Nephron progenitor cell (in vitro differentiated cells): ENCODE measurements around the gene TMEM107.
A peak's percentile ranks its signal among the peaks of the same experiment; 100 is the strongest.

Experiments
- DNase-seq: peaks from one replicate; pipeline ENCODE4 v3.0.0; 2021
- H3K27ac Mint-ChIP-seq: 2 replicates; pipeline ENCODE4 v1.8.0; 2021; ENCODE audit warnings: mild to moderate bottlenecking, moderate library complexity, mixed read lengths
- H3K27me3 Mint-ChIP-seq: 2 replicates; pipeline ENCODE4 v1.8.0; 2021; ENCODE audit warnings: mild to moderate bottlenecking, low read depth, mixed read lengths; ENCODE audit not compliant: poor library complexity
- H3K36me3 Mint-ChIP-seq: 2 replicates; pipeline ENCODE4 v1.8.0; 2021; ENCODE audit warnings: low read depth, mixed read lengths
- H3K4me1 Mint-ChIP-seq: 2 replicates; pipeline ENCODE4 v1.8.0; 2021; ENCODE audit warnings: mixed read lengths
- H3K4me3 Mint-ChIP-seq: 2 replicates; pipeline ENCODE4 v1.8.0; 2021; ENCODE audit warnings: mild to moderate bottlenecking, moderate library complexity, mixed read lengths
- H3K9me3 Mint-ChIP-seq: 2 replicates; pipeline ENCODE4 v1.8.0; 2021; ENCODE audit warnings: mild to moderate bottlenecking, moderate library complexity, mixed read lengths
- CTCF ChIP-seq: fragments of 200-600 bp; sonication (generic); IDR thresholded peaks from 2 replicates; pipeline ENCODE4 v1.5.0; 2021; ENCODE audit warnings: antibody characterized with exemption

TMEM107 gene

GRCh38 chr17:8189711-8190477 lies 13.7 kb upstream of the TMEM107 start, which contains the start of gene BORCS6:
Gene BORCS6, minus strand, starts transcription at chr17:8190180. Its CDS starts 40 bp downstream, at chr17:8190140.
- peak; percentile 89 for DNase-seq
- H3K9me3 Mint-ChIP-seq = no peaks in the 10 kb centered on the region
- peaks cover 4% of the 10 kb centered on the region for H3K27me3 Mint-ChIP-seq
- H3K4me3 Mint-ChIP-seq = peak within 1 kb of the TSS; percentile 37
- no peak within 1 kb of the TSS for H3K27ac Mint-ChIP-seq
- TF ChIP-seq CTCF = no peak
- no peaks in the 10 kb centered on the region for H3K36me3 Mint-ChIP-seq
- peaks cover 11% of the 10 kb centered on the region for H3K4me1 Mint-ChIP-seq

GRCh38 chr17:8189041-8189710 lies 13.0 kb upstream of the TMEM107 start:
- peaks cover 8% of the 10 kb centered on the region for H3K27me3 Mint-ChIP-seq
- DNase-seq = no peak

GRCh38 chr17:8188263-8188839 lies 12.2 kb upstream of the TMEM107 start:
- H3K4me1 Mint-ChIP-seq = peaks cover 16% of the 10 kb centered on the region
- H3K27me3 Mint-ChIP-seq = peaks cover 13% of the 10 kb centered on the region
- H3K4me3 Mint-ChIP-seq = no peak overlapping the region
- TF ChIP-seq CTCF = no peak
- H3K9me3 Mint-ChIP-seq = no peaks in the 10 kb centered on the region
- H3K27ac Mint-ChIP-seq = no peak overlapping the region
- H3K36me3 Mint-ChIP-seq = no peaks in the 10 kb centered on the region
- DNase-seq = no peak

More at GRCh38 chr17:8189041-8189710, 13.0 kb upstream of the TMEM107 start:
- no peak overlapping the region for H3K27ac Mint-ChIP-seq
- no peak overlapping the region for H3K4me3 Mint-ChIP-seq
- H3K36me3 Mint-ChIP-seq = no peaks in the 10 kb centered on the region
- H3K9me3 Mint-ChIP-seq = no peaks in the 10 kb centered on the region
- TF ChIP-seq CTCF = no peak
- H3K4me1 Mint-ChIP-seq = peaks cover 11% of the 10 kb centered on the region

GRCh38 chr17:8187517-8188262 lies 11.5 kb upstream of the TMEM107 start:
- H3K9me3 Mint-ChIP-seq = no peaks in the 10 kb centered on the region
- no peak overlapping the region for H3K4me3 Mint-ChIP-seq
- H3K4me1 Mint-ChIP-seq = peaks cover 16% of the 10 kb centered on the region
- H3K36me3 Mint-ChIP-seq = no peaks in the 10 kb centered on the region
- H3K27me3 Mint-ChIP-seq = peaks cover 13% of the 10 kb centered on the region
- H3K27ac Mint-ChIP-seq = no peak overlapping the region
- DNase-seq = peak; percentile 96
- no peak for TF ChIP-seq CTCF

- Mint-ChIP-seq H3K36me3 (no peaks in the 10 kb centered on the region), H3K9me3 (no peaks in the 10 kb centered on the region), H3K4me3 (no peak overlapping the region), H3K27me3 (peaks cover 17% of the 10 kb centered on the region), H3K27ac (no peak overlapping the region), H3K4me1 (peaks cover 16% of the 10 kb centered on the region)
- peak; percentile 93 for DNase-seq
- no peak for TF ChIP-seq CTCF
Measured at GRCh38 chr17:8186787-8187516, 10.8 kb upstream of the TMEM107 start.
